HG03175 (cell line): ENCODE results near the gene IL22.
"Not testable (repeated sequence)": the region's sequence is repeated elsewhere in the genome, so short reads cannot be mapped to it uniquely, and the experiment has no call there.

Experiments used
- ATAC-seq: cut with Tn5 transposase; IDR thresholded peaks from one replicate; pipeline ENCODE4 v1.9.1; 2021; ENCODE audit warnings: mild to moderate bottlenecking, moderate library complexity; ENCODE audit not compliant: unreplicated experiment

The IL22 gene

DNA sequence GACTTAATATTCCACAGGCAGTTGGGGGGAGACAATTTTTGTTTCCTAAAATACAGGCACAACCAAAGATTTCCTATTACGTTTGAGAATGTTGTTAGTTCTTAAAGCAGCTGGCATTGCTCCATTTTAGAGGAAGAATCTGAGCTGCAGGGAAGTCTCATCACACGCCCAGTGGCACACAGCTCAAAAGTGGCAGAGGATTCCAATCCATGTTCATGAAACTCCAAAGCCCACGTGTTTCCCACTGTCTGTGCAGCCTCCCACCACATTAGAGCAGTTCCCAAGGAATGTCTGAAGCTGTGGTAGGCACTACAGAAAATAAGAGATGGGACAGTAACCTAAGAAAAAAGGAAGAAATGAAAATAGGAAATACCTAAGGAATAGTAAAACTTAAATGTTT is 21.7 kb downstream of the IL22 start:
- no peak for ATAC-seq

DNA sequence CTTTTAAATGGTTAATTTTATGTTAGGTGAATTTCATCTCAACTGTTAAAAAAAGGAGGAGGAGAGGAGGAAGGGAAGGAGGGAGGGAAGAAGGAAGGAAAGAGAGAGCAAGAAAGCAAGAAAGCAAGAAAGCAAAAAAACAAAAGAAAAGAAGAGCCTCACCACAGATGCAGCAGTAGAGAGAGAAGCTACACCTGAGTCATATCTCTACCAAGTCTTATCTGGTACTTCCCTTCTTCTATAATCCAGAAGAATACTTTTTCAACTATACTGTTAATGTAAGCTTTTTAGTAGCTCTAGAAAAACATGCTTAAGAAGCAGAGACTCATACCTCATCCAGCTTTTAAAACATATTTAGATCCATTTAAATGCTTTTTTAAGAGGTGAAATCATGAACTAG is 22.2 kb downstream of the IL22 start:
- no peak for ATAC-seq

DNA sequence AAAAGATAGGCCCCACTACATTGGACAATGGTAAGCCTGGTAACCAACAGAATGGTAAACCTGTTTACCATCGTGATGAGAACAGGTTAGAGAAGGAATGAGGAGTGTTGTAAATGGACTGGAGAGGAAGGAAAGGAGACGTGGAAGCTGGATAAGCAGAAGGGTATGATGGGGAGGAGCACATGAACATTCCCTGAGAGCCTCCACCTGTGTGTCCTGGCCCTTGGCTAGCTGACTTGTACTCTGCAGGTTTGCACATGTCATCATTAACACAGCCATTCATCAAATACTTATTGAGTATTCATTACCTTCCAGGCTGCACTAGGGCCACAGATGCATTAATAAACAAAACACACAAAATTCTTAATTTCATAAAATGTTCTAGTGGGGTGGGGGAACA is 23.4 kb downstream of the IL22 start:
- ATAC-seq, result no peak

DNA sequence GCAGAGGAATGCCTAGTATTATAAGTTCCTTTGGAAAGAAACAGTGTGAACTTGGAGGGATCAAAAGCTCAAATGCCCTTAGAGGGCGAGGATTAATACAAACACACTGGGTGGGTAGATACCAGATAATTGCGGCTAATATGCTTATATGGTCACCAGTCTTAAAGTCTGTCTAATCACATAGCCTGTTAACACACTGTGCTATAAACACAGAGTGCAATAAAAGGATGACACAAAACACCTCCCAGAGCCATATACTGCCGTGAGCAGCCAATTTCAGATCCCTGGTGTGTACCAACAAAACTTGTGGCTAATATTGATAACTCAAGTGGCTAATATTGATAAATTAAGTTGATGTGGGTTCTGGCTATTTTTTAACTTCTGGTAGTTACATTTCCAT is 26.0 kb downstream of the IL22 start:
- ATAC-seq, result no peak

DNA sequence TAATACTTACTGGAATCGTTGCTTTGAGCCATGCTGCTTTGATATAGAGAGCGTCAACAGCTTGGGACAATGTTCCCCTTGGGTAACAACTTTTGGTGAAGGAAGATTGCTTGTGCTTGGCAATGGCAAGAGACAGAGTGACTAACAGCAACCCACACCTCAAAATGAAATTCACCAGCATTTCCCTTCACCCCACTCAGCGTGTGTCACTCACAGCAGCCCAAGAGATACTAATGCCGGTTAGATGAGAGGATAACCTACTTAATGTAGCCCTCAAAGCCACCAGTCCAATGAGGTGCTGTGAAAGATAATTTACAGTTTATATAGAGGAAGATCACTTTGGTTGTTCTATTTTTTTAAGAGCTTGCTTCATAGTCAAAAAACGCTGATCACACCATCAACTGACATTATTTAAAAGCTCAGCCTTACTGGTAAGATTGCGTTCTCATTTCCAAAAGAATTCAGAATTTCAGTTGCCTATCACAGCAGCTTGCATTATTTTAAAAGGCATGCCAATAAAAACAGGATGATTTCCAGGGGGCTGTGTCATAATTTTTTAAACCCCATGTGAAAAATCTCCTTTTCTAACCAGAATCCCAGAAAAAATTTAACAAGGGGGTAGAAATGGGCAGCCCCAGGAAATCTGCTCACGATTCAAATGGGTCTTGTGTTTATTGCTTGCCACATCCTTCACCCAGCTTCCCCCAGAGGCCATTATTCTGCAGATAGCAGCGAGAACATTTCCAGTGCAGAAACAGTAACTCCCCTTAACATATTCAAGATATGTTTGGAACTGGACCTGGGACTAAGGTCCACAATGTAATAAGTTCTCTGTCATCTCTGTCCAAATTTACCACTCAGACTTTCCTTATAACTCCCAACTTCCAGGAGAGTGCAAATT is 27.6 kb downstream of the IL22 start, which contains the start of gene IL26:
Gene IL26, minus strand, starts transcription at position 235 of the 901 bp plus-strand sequence. Its CDS starts 54 bp downstream, at position 181.
- ATAC-seq, result no peak

DNA sequence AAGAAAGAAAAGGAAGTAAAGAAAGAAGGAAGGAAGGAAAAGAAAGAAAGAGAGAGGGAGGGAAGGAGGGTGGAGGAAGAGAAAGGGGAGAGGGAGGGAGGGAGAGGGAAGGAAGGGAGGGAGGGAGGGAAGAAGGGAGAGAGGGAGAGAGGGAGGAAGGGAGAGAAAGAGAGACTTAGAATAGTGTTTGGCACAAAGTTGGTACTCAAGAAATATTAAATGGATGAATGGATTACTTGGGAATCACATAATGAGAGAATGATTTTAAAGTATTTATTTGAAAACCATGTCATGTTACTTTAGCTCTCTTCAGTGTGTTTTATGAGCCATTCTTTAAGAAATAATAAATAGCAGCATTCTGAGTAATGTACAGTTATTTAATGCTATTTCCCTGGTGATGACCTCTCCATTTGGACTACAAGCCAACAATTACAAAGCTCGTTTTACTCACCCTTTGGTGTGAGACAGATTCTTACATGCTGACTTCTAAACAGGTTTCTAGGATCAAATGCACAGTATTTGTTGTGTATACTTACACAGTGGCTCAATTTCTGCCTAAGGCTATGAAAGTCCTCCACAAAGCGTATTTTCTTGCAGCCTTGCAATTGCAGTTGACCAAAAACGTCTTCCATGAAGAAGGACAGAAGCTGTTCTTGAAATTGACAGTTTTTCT is 28.7 kb downstream of the IL22 start:
- no peak for ATAC-seq

DNA sequence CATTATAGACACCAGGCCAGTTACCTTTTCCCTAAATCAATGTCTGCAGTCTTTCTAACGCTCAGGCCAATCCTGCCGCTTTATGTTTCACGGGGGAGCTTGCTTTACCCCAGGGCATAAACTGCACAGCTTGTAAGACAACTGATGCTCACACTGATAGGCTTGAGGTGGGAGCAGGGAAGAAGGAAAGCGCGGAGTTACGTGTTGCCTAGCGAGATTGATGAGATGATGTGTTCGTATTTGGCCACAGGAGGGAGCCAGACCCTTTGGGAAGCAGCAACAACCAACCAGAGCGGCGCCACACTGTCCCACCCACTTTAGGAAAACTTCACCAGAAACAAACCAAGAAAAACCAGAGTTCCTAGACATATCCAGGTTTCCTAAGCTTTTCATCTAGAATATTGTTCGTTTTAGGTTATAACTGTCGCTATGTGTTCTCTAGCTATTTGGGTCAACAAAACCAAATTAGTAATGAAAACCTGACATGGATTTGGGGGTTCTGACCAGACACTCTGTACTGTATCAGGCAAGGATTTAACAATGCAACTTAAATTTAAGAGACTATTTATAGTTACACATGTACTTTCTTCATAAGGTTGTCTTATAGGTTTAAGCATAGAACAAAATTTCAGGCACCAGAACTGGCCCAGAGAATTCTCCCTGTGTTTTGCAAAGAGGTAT is 30.2 kb downstream of the IL22 start:
- ATAC-seq, result peak; percentile 93

DNA sequence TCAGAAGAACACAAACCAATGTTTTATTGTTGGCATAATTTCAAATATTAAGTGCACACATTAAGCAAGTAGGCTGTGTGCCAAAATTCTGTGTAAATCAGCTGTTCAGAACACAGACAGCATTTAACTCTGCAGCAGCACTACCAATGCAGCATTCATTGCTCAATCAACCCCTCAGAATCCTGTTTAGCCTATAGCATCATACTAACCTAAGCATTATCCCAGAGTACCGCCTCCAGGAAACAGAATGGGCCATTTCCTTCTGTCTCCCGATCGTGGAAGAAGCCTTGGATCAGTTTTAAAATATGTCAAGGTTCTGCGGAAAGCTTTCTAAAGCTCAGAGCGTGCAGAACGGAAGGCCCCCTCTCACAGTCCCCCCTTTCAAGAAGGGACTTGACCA is 31.1 kb downstream of the IL22 start:
- no peak for ATAC-seq

DNA sequence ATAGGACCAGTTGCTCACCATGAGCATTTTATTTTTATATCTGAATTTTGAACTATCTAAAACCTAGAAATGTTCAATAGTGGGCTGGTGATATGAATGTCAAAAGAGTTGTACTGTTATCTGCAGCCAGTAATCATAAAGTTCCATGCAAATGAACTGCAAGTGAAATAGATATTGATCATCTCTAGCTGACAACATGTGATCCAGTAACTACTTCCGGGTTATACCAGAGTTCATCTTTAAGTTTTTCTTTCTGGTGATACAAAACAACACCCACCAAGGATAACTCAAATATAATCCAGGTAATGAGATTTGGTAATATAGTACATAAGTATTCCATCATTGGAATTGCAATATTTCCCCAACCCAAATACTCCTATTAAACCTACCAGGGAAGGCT is 31.9 kb downstream of the IL22 start:
- ATAC-seq, result no peak

DNA sequence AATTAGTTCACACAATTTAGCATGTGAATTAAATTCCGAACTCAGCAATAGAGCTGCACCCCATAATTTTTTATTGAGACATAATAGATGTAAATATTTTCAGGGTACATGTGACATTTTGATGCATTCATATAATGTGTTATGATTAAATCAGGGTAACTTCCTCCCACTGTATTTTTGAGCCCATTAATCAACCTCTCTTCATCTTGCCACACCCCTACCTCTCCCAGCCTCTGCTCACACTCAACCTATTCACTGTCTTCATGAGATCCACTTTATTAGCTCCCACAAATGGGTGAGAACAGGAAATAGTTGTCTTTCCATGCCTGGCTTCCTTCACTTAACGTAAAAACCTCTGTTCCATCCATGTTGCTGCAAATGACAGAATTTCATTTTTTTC is 42.5 kb downstream of the IL22 start:
- ATAC-seq, result no peak

DNA sequence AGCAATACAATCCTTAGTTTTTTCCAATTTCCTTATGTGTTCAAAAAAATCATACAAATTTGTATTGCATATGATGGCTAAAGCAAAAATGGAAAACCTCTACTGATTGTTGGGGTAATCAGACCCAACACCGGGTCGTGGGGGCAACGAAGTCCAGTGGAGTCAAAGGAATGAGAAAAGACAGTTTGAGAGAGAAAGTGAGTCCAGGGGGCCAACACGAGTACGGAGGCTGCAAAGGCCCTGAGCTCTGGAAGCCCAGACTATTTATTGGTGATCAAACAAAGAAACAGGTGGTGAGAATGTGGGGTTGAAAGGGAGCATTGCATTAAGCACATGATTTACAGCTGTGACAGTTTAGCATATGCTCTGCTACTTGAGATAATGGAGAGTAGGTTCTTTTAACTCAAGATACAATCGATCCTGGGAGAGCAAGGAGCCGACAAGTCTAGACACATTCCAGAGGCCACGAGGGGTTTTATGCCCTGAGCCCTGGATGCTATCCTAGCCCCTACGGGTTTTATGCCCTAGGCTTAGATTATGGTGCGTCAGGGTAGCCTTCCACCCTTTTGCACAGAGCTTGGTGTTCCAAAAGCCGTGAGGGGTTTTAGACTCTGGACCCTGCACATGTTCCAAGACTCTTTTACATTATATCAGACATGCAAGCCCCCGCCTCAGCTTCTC is 44.2 kb downstream of the IL22 start:
- not testable (repeated sequence) for ATAC-seq

DNA sequence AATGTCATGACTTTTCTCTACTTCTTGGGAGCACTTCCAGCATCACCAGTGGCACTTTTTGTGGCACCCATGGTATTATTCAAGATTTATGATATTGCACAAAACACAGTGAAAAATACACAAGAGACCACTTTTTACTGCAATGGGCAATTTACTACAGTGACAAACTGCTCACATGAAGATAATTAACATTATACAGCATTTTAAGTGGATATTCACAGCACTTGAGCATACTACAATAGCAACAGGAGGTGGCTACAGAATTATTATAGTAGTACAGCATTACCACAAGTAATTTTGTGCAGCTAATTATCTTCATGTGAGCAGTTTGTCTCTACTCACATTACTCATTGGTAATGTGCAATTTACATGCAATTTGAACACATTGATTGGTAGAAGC is 46.1 kb downstream of the IL22 start:
- ATAC-seq, result no peak

DNA sequence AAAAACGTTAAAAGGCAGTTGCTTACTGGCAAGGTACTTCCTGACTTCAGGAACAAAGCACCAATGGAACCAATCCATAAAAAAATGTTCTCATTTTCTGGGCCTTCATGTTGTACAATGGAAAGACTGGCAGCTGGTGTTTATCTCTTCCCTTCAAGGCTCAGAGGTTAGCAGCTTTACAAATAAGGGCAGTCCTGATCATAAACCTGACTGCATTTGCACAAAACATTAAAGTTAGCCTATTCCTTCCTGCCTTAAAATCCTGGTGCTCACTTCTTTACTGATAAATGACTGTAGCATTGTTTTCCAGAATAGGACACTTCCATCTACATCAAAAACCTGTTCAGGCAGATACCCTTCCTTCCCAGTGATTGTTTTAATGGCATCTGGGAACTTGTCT is 47.0 kb downstream of the IL22 start:
- ATAC-seq, result no peak

DNA sequence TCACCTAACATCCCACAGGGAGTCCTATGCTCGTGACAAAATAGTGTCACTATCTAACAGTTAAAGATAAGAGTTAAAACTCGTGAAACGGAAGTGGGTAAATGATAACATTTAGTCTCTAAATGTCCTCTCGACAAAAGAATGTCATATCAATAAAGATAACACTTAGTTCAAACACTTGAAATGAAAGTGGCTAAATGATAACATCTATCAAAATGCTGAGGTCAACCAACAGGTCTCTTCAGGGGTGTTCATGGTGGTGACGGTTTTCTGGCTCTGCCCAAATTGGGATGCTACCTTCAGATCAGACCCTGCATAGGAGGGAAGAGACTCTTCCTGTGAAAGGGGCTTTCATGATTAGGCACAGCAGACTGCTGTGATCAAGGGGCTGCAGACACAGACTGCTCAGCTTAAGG is 49.9 kb downstream of the IL22 start:
- ATAC-seq, result no peak

DNA sequence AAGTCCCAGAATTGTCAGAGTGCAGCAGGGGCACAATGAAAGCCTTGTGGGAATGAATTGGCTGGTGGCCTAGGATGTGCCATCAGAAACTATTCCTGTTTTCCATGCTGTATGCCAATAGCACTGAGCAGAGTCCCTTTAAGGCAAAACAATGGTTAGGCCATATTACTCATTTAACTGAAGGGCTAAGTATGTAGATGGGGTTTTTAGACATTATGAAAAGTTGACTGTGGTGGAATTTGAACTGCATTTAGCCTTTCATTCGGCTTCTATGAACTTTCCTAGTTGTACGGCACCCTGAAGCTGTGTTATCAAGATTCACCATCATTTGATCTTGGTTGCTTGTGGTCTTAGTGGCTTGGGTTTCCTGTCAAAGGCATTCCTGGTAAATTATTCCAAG is 52.5 kb downstream of the IL22 start:
- ATAC-seq, result no peak

DNA sequence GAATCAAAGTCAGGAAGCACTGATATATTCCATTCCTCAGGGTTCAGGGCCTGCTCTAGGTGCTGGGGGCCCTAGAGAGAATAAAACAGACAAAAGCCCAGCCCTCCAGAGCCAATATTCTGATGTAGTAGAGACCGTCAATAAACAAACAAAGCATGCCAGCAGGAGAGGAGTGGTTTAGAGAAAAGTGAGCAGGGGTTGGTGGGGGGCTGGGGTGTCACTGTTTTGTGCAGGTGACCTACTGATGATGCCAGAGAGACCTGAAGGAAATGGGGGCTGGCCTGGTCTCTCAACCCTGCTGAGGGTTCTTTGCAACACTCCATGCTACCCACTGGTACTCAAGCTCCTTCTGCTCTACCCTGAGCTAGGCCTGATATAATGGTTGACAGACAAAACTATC is 54.3 kb downstream of the IL22 start:
- no peak for ATAC-seq

DNA sequence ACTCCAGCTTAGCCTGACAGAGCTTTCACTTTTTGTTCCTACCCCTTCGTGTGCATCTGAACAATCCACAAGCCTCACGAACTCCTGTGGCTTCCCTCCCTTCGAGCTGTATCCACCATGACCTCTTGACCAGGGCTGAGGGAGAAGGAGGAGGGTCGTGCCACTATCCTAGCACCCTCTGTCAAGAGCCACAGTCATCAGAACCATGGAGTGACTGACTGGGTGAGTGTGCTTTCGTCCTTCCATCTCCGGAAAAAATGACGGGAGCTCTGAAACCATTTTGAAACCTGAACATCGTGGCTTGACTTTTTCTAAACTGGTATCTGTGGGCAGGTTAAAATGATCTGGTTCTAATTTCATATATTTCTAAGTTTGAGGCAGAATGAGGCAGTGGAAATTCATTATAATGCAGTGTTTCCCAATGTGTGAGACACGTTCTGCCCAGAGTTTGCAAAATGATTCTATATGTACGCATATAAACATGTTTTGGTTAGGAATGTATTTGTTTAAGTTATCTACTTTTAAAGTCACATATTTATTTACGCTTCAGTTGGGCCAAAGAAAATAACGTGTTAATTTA is 54.8 kb downstream of the IL22 start:
- no peak for ATAC-seq
